ENCODE measurements around the gene BDNF.
"Not testable (repeated sequence)": the region's sequence is repeated elsewhere in the genome, so short reads cannot be mapped to it uniquely, and the experiment has no call there.

BDNF gene

DNA sequence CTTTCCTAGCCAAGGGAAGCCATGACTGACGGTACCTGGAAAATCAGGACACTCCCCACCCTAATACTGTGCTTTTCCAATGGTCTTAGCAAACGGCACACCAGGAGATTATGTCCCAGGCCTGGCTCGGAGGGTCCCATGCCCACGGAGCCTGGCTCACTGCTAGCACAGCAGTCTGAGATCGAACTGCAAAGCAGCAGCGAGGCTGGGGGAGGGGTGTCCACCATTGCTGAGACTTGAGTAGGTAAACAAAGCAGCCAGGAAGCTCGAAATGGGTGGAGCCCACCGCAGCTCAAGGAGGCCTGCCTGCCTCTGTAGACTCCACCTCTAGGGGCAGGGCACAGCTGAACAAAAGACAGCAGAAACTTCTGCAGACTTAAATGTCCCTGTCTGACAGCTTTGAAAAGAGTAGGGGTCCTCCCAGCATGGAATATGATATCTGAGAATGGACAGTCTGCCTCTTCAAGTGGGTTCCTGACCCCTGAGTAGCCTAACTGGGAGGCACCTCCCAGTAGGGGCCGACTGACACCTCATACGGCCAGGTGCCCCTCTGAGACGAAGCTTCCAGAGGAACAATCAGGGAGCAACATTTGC, 34.6 kb downstream of the BDNF start:
- not testable (repeated sequence) for DNase-seq (ENCODE audit: low read depth)

DNA sequence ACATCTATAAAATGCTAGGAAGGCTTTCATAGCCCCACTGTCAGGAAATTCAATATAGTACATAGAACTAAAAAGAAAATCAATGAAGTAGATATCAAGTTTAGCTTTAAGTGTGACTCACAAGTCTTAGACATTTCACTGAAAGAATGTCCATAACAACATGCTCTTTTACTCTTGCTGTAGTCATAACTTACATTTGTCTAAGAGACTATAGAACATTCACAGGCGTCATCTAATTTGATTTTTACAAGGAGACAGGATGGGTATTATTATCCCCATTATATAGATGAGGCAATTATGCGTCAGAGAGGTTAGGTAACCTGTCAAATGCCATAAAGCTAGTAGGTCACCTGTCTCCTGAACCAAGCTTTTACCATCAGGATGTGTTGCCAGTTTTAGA, 36.9 kb downstream of the BDNF start:
- no peak for DNase-seq (ENCODE audit: low read depth)

DNA sequence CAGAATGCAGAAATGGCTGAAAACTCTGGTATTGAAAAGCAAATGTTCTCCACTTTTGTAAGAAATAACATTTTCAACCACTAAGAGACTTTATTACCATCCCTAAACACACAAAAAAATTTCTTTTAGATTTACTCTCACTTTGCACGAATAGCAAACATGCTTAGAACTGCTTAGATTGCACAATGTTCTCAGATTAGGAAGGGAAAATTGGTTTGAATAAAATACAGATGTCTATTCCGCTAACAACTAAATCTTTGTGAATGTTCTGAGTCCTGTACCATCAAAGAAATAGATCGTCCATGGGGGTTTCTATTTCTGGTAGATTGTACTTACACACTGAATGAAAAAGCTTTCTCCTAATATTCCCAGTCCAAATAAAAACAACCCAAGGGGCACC, 40.1 kb downstream of the BDNF start:
- no peak for DNase-seq (ENCODE audit: low read depth)

- no peak for DNase-seq (ENCODE audit: low read depth)
Measured at GRCh38 chr11:27658535-27659236, 41.6 kb downstream of the BDNF start.

GRCh38 chr11:27656806-27657483, 43.3 kb downstream of the BDNF start:
- no peak for DNase-seq (ENCODE audit: low read depth)

- no peak for DNase-seq (ENCODE audit: low read depth)
Measured at GRCh38 chr11:27656320-27656719, 43.9 kb downstream of the BDNF start.

DNA sequence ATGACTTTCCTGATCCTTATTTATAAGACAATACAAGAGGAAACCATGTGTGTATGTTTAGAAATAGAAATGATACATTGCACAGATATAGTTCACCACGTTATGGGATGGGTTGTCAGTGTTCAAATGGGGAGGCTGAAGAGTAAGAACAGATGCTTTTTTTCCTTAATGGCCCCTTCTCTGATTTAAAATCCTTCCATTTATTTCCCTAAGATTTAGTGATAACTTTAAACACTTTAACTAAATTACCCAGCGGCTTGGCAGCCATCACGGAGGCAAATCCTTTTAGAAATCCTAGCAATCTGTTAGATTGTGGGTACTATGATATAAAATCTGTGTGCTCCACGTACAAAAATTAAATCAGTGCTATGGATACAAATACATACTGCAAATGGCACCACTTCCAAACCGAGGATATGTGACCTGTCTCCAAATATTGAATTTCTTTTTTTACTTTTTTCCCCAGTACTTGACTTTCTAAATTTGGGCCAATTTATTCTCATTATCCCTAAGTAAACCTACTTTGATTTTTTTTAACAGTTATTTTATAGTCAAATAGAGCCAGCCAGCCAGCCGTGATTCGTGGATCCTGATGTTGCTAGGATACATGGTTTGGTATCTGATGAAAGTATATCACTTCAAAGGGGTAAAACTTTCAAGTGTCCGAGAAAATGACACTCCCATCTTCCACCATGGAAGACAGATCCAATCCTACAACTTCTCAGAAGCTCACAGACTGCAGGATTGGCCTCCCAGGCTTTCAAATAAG, 46.1 kb downstream of the BDNF start:
- DNase-seq (ENCODE audit: low read depth), result no peak

GRCh38 chr11:27651711-27652110, 48.5 kb downstream of the BDNF start:
- no peak for DNase-seq (ENCODE audit: low read depth)

DNA sequence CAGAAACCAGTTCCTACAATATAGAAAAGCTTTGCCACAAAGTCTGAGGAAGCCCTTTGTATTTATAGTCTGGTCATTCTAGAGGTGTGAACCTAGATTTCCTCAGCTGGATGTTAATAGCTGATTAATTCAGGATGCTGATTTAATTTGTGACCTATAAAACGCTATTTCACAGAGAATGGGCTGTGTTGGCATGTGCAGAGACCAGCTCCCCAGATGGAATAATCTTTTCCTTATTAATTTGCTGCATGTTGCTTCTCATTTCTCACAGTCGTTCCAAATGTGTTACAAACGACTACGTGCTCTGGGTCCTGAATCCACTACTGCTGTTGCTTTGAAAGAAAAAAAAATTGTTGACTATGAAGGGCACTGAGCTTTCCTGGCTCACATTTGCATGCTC, 49.3 kb downstream of the BDNF start:
- DNase-seq (ENCODE audit: low read depth), result no peak

DNA sequence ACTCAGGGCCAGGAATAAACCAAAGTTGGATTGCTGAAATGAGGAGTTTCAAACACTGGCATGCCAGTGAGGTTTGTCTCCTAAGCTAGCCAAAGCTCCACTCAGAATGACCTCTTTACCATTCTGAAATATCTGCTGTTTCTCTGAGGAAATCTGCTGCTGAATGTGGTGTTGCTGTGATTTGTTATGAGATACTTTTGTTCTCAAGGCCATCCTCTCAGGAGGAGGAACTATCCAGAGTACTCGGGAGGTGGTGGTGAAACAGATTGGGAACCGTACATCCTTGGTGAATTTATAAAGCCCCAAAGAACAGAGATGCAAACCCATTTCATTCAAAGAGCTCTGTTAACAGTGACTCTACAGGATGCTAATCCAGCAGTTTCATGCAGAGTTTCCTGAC, 50.5 kb downstream of the BDNF start:
- no peak for DNase-seq (ENCODE audit: low read depth)

DNA sequence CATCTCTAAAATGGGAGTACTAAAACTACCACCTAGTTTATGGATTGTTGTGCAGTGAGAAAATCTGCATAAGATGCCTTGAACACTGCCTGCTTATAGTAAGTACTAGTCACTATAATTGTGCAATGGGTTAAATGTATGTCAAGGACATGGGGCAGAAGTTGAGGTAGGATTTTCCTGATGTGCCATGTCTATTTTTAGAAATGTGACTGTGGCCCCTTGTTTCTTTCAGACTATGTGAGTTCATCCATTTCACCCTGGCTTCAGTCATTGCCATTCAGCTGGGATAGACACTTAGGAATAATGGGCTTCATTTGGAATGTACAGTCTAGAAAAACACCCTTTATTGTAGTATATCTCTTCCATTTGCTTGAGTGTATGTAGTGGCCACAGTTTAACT, 51.4 kb downstream of the BDNF start:
- DNase-seq (ENCODE audit: low read depth), result no peak

GRCh38 chr11:27646051-27646818, 54.0 kb downstream of the BDNF start:
- no peak for DNase-seq (ENCODE audit: low read depth)

- no peak for DNase-seq (ENCODE audit: low read depth)
Measured at GRCh38 chr11:27642954-27643353, 57.3 kb downstream of the BDNF start.

DNA sequence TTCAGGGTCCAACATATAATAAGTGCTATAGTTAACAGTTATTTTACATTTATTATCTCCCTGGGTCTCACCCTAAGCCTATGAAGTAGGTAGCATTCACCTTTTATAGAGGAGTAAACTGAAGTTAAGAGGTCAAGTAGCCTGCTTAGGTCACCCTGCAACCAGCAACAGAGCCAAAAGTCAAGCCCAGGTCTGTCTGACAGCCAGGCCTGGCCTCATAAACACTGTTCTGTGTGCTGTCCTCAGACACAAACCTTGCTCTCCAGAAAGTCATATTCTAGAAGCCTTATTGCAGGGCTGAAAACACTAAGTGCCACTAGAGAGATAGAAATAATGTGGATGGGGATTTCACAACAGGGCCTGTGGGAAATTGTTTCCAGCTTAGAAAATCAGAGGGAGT, 59.3 kb downstream of the BDNF start:
- no peak for DNase-seq (ENCODE audit: low read depth)

DNA sequence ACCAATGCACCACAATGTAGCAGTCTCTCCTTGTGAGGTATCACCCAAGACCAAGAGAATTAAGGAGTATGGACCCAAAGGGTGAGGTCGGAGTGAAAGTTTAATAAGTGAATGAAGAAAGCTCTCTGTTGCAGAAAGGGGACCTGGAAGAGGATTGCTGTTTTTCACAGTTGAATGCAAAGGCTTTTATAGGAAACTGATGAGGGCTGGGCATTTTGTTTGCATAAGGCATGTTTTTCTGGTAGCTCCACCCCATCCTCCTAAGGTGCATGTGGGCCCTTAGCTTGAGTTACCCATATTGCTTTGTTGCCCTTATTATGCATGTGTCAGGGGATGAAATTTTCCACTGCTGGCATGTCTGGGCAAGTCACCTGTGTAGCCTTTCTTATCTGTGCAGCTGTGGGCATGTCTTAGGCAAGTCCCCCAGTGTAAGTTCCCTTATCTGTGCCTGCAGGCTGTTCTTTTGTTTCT, 64.7 kb downstream of the BDNF start:
- DNase-seq (ENCODE audit: low read depth), result no peak

GRCh38 chr11:27634776-27635175, 65.5 kb downstream of the BDNF start:
- not testable (repeated sequence) for DNase-seq (ENCODE audit: low read depth)

DNA sequence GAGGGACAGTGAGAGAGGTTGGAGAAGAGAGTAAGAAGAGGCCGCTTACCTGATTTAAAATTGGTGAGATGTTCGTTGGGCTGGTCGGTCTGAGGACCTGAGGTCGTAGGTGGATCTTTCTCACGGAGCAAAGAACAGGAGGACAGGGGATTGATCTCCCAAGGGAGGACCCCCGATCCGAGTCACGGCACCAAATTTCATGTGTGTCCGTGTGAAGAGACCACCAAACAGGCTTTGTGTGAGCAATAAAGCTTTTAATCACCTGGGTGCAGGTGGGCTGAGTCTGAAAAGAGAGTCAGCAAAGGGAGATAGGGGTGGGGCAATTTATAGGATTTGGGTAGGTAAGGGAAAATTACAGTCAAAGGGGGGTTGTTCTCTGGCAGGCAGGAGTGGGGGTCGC, 66.0 kb downstream of the BDNF start:
- DNase-seq (ENCODE audit: low read depth), result not testable (repeated sequence)

DNA sequence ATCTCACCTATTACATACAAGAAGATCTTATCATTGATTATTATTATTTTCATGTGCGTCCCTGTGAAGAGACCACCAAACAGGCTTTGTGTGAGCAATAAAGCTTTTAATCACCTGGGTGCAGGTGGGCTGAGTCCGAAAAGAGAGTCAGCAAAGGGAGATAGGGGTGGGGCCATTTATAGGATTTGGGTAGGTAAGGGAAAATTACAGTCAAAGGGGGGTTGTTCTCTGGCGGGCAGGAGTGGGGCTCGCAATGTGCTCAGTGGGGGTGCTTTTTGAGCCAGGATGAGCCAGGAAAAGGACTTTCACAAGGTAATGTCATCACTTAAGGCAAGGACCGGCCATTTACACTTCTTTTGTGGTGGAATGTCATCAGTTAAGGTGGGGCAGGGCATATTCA, 71.2 kb downstream of the BDNF start:
- DNase-seq (ENCODE audit: low read depth), result not testable (repeated sequence)

GRCh38 chr11:27627979-27628378, 72.3 kb downstream of the BDNF start:
- DNase-seq (ENCODE audit: low read depth), result no peak

GRCh38 chr11:27626938-27627586, 73.2 kb downstream of the BDNF start:
- DNase-seq (ENCODE audit: low read depth), result no peak

GRCh38 chr11:27626269-27626937, 73.9 kb downstream of the BDNF start:
- DNase-seq (ENCODE audit: low read depth), result no peak

Measured in stimulated activated CD4-positive, alpha-beta T cell treated with anti-CD3 and anti-CD28 coated beads, Interleukin-2, amount 100 ng/mL, for 4 hours (primary cell).